ENCODE data around the gene OSBPL7. TPM values are rescaled to one million over a fixed set of nuclear protein-coding genes. Genes with fewer than 3 reads are reported as not detected.

The OSBPL7 gene
- total and polyA plus RNA-seq, 9 donors, result 6.1 to 18.0 (median 12.3) TPM

DNA sequence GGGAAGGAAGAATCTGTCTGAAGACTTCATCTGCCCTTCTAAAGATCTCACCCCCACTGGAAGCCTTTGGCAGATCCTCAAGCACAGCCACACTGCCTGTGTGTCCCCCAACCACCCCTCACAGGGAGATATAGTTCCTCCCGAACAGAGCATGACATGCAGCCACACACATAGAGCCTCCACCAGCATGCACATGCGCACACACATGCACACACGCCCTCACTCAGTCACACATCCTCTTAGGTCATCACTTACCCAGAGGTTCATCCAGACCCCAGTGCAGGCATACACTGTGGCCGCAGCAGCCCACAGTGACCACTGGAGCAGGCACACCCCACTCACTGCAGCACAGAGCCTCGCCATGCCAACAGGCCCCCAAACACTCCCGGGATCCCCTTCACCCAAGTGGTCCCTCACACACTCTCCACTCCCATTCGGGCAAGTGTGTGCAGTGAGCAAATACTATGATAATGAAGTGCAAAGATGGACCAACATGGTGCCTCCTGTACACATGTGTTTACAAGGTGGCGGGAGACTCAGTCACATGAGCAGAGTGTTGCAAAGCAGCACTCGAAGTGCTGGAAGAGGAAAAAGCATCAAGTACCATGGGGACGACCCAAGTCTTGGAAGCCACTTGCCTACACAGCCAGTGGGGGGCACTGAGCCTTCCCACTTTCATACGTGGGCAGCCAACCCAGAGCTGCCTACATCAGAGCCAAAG is 46.4 kb upstream of the OSBPL7 start:
- H3K4me1 ChIP-seq (ENCODE audit: insufficient read depth), result no peaks in the 10 kb centered on the region

DNA sequence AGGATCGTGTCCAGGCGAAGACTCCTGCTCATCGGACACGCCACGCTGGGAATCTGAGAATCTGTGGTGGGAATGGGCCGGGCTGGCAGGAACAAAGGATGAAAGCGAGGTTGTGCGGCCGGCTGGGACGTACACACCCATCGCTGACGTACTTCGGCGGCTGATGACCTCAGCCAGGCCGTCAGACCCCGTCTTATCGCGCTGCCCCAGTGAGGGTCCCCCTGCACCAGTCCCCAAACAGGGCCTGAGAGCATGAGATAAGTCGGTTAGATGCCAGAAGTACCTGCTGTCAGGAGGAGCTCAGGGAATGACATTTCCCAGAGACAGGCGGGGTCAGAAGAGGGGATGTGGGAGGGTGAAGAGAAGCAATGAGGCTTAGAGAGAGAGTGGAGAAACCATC is 45.3 kb upstream of the OSBPL7 start:
- Histone ChIP-seq H3K4me3 (no peak overlapping the region), H3K27me3 (no peaks in the 10 kb centered on the region), H3K4me1 (ENCODE audit: insufficient read depth) (no peaks in the 10 kb centered on the region), H3K36me3 (no peaks in the 10 kb centered on the region), H3K27ac (no peak overlapping the region), H3K9me3 (no peaks in the 10 kb centered on the region)
- TF ChIP-seq EP300 (IDR thresholded peaks at IDR 0.05) (no peak), POLR2A (IDR thresholded peaks at IDR 0.05) (no peak)
- TF ChIP-seq, protein P1, sequence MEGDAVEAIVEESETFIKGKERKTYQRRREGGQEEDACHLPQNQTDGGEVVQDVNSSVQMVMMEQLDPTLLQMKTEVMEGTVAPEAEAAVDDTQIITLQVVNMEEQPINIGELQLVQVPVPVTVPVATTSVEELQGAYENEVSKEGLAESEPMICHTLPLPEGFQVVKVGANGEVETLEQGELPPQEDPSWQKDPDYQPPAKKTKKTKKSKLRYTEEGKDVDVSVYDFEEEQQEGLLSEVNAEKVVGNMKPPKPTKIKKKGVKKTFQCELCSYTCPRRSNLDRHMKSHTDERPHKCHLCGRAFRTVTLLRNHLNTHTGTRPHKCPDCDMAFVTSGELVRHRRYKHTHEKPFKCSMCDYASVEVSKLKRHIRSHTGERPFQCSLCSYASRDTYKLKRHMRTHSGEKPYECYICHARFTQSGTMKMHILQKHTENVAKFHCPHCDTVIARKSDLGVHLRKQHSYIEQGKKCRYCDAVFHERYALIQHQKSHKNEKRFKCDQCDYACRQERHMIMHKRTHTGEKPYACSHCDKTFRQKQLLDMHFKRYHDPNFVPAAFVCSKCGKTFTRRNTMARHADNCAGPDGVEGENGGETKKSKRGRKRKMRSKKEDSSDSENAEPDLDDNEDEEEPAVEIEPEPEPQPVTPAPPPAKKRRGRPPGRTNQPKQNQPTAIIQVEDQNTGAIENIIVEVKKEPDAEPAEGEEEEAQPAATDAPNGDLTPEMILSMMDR (IDR thresholded peaks at IDR 0.05), result no peak
- WGBS, 3 donors, result 67 to 75% (median 69%) methylated on average over 20 of the region's 20 CpGs
- DNase-seq, result no peak
- intact Hi-C loops (cut with DNase I), result no loop called here

More for the DNA sequence above, 46.4 kb upstream of the OSBPL7 start:
- no peak overlapping the region for H3K4me3 ChIP-seq
- intact Hi-C loops (cut with DNase I), result no loop called here
- DNase-seq, result no peak
- H3K27ac ChIP-seq, result no peak overlapping the region
- TF ChIP-seq EP300 (IDR thresholded peaks at IDR 0.05) (no peak), POLR2A (IDR thresholded peaks at IDR 0.05) (no peak)
- TF ChIP-seq, protein P1 (IDR thresholded peaks at IDR 0.05), result no peak
- WGBS, 3 donors, result 85 to 88% (median 88%) methylated on average over 11 of the region's 11 CpGs
- no peaks in the 10 kb centered on the region for H3K36me3 ChIP-seq
- no peaks in the 10 kb centered on the region for H3K27me3 ChIP-seq
- H3K9me3 ChIP-seq, result no peaks in the 10 kb centered on the region

DNA sequence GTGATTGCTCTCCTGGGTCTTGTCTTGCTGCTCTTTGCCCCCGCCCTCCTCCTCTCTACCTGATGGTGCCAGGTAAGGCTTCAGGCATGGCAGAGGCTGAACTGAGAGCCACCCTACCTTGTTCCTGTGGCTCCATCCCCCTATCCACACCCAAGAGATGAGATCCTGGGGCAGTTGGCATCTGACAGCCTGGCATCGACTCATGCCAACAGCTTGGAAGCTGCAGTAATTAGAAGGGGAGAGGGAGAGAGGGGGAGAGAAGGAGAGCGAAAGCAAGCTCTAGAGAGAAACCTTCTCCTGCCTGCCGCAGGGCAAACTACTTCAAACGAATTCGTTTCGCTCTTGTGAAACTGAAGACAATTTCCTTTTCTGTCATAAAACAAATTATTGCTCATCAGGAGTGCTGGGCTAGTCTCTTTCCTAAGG is 43.2 kb upstream of the OSBPL7 start:
- TF ChIP-seq EP300 (IDR thresholded peaks at IDR 0.05), result no peak
- no peak for TF ChIP-seq POLR2A (IDR thresholded peaks at IDR 0.05)
- TF ChIP-seq, protein P1 (IDR thresholded peaks at IDR 0.05), result no peak
- H3K27me3 ChIP-seq, result no peaks in the 10 kb centered on the region
- no peak overlapping the region for H3K4me3 ChIP-seq
- H3K9me3 ChIP-seq, result no peaks in the 10 kb centered on the region
- no peak overlapping the region for H3K27ac ChIP-seq
- no peaks in the 10 kb centered on the region for H3K36me3 ChIP-seq
- 35 to 44% (median 38%) methylated on average over 7 of the region's 7 CpGs for WGBS, 3 donors
- DNase-seq, result no peak
- H3K4me1 ChIP-seq (ENCODE audit: insufficient read depth), result no peaks in the 10 kb centered on the region
- intact Hi-C loops (cut with DNase I), result no loop called here

DNA sequence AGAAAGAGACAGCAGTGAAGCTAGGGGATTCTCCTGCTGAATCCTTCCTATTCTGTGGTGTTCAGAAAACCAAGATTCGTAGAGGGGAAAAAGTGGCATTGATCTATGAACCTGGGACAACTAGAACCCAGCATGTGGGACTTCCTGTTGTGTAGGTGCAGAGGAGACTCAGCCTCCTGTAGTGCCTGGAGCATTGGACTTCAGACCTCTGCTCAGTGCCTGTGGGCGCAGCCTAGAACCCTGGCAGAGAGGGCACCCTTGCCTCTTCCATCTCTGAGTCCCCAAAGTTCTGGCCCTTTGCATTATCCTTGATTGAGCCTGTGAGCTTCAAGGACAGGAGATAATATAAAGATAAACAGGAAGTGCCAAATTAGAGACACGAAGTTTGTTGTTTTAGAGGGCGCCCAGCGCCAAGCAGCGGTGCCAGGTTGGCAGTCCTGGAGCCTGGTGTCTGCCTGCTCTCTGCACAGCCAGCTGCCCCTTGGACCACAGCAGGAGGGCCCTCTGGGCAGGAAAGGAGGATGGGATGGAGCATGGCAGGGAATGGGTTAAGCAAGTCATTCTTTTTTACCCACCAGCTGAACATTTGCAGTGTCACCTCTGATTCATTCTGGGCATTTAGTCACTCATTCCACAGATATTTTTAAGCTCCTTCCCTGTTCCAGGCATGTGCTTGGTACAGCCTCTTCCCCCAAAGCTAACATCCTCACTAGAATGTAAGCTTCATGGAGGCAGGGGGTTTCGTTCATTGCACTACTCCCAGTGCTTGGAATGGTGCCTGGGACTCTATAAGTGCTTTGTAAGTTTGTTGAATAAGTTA is 41.2 kb upstream of the OSBPL7 start:
- Histone ChIP-seq H3K27me3 (no peaks in the 10 kb centered on the region), H3K4me3 (no peak overlapping the region), H3K4me1 (ENCODE audit: insufficient read depth) (no peaks in the 10 kb centered on the region), H3K36me3 (no peaks in the 10 kb centered on the region), H3K27ac (no peak overlapping the region), H3K9me3 (no peaks in the 10 kb centered on the region)
- TF ChIP-seq, protein P1 (IDR thresholded peaks at IDR 0.05), result no peak
- TF ChIP-seq EP300 (IDR thresholded peaks at IDR 0.05), result no peak
- TF ChIP-seq POLR2A (IDR thresholded peaks at IDR 0.05), result no peak
- 51 to 65% (median 65%) methylated on average over 7 of the region's 7 CpGs for WGBS, 3 donors
- intact Hi-C loops (cut with DNase I), result no loop called here
- DNase-seq, result no peak
